ENCODE results near the gene RAB11FIP3.

The RAB11FIP3 gene

GRCh38 chr16:566475-567372 is 141.3 kb downstream of the RAB11FIP3 start, which contains the start of gene NHLRC4:
NHLRC4 (plus strand) TSS chr16:567005; CDS start chr16:568048, 1,043 bp downstream.
- H3K36me3 ChIP-seq, result no peaks in the 10 kb centered on the region
- H3K9me3 ChIP-seq, result no peaks in the 10 kb centered on the region
- no peak for TF ChIP-seq CTCF (IDR thresholded peaks at IDR 0.05)
- H3K27ac ChIP-seq, result no peak within 1 kb of the TSS
- peaks cover 17% of the 10 kb centered on the region for H3K27me3 ChIP-seq
- H3K4me1 ChIP-seq (ENCODE audit: control insufficient read depth in 1 of 2, insufficient read depth in 1 of 2, low read depth in 1 of 2, low read length in 1 of 2), result peaks cover 25% of the 10 kb centered on the region in 2 experiments
- H3K4me3 ChIP-seq (ENCODE audit: low read depth in 1 of 2, low read length in 1 of 2), result no peak within 1 kb of the TSS

- no peak overlapping the region for H3K27ac ChIP-seq
- no peaks in the 10 kb centered on the region for H3K36me3 ChIP-seq
- no peaks in the 10 kb centered on the region for H3K9me3 ChIP-seq
- H3K27me3 ChIP-seq, result peaks cover 9% of the 10 kb centered on the region
- no peak for TF ChIP-seq CTCF (IDR thresholded peaks at IDR 0.05)
- H3K4me3 ChIP-seq (ENCODE audit: low read depth in 1 of 2, low read length in 1 of 2), result no peak overlapping the region
- H3K4me1 ChIP-seq (ENCODE audit: control insufficient read depth in 1 of 2, insufficient read depth in 1 of 2, low read depth in 1 of 2, low read length in 1 of 2), result peaks cover 25% of the 10 kb centered on the region in 2 experiments
Observed at GRCh38 chr16:567373-568256, 142.2 kb downstream of the RAB11FIP3 start.

- no peak overlapping the region for H3K27ac ChIP-seq
- H3K4me3 ChIP-seq (ENCODE audit: low read depth in 1 of 2, low read length in 1 of 2), result peak overlapping the region in 1 of 2 experiments; percentile 67
- no peaks in the 10 kb centered on the region for H3K9me3 ChIP-seq
- peaks cover under 1% of the 10 kb centered on the region for H3K27me3 ChIP-seq
- peaks cover 25% of the 10 kb centered on the region in 2 experiments for H3K4me1 ChIP-seq (ENCODE audit: control insufficient read depth in 1 of 2, insufficient read depth in 1 of 2, low read depth in 1 of 2, low read length in 1 of 2)
- H3K36me3 ChIP-seq, result no peaks in the 10 kb centered on the region
- no peak for TF ChIP-seq CTCF (IDR thresholded peaks at IDR 0.05)
Observed at GRCh38 chr16:568401-569258, 143.2 kb downstream of the RAB11FIP3 start.

GRCh38 chr16:569445-570254 is 144.2 kb downstream of the RAB11FIP3 start, which contains the start of gene PIGQ:
PIGQ (plus strand) TSS chr16:569968; CDS start chr16:574075, 4,107 bp downstream.
- Histone ChIP-seq H3K4me3 (ENCODE audit: low read depth in 1 of 2, low read length in 1 of 2) (peak within 1 kb of the TSS; percentile 70 to 73), H3K36me3 (peaks cover 8% of the 10 kb centered on the region), H3K27me3 (no peaks in the 10 kb centered on the region), H3K9me3 (no peaks in the 10 kb centered on the region), H3K27ac (peak within 1 kb of the TSS; percentile 59), H3K4me1 (ENCODE audit: control insufficient read depth in 1 of 2, insufficient read depth in 1 of 2, low read depth in 1 of 2, low read length in 1 of 2) (peaks cover 25% of the 10 kb centered on the region in 2 experiments)
- TF ChIP-seq CTCF (IDR thresholded peaks at IDR 0.05), result no peak
